Sigmoid colon (tissue), 7 donors: ENCODE results near the gene FNIP2. TPM values are rescaled to one million over a fixed set of nuclear protein-coding genes. Genes with fewer than 3 reads are reported as not detected.
"Not testable (repeated sequence)": the region's sequence is repeated elsewhere in the genome, so short reads cannot be mapped to it uniquely, and the experiment has no call there.

Experiments used
- DNase-seq: peaks from one replicate; pipeline ENCODE4 v3.0.0-alpha.2; 2019
- H3K27ac ChIP-seq, 4 donors: fragments of 200-600 bp; sonication (generic); one replicate each; pipeline ENCODE4 v1.5.1; 2016 to 2019; ENCODE audit warnings: mild to moderate bottlenecking in 1 of 4
- H3K27me3 ChIP-seq, 3 donors: fragments of 200-600 bp; sonication (generic); one replicate each; pipeline ENCODE4 v1.5.1; 2019; ENCODE audit warnings: mild to moderate bottlenecking in 1 of 3
- H3K36me3 ChIP-seq, 4 donors: fragments of 200-600 bp; sonication (generic); one replicate each; pipeline ENCODE4 v1.5.1; 2016 to 2019
- H3K4me1 ChIP-seq, 4 donors: fragments of 200-600 bp; sonication (generic); one replicate each; pipeline ENCODE4 v1.5.1; 2017 to 2019
- H3K4me3 ChIP-seq, 4 donors: fragments of 200-600 bp; sonication (generic); one replicate each; pipeline ENCODE4 v1.5.1; 2017 to 2019; ENCODE audit warnings: mild to moderate bottlenecking in 2 of 4, moderate library complexity in 1 of 4
- H3K9me3 ChIP-seq, 4 donors: fragments of 200-600 bp in 3 of 4; sonication (generic) in 3 of 4; one replicate each; pipeline versions ENCODE4 v1.5.1 to v1.6.1; 2013 to 2019
- EP300 ChIP-seq, 4 donors: sonication (generic); formaldehyde crosslinking; IDR thresholded peaks; one replicate each; pipeline ENCODE4 v1.6.1; 2017; ENCODE audit warnings: antibody characterized with exemption in 4 of 4
- POLR2A ChIP-seq, 2 donors: fragments of 450-650 bp; IDR thresholded peaks; one replicate each; pipeline ENCODE4 v1.6.1; 2016; ENCODE audit warnings: antibody characterized with exemption in 2 of 2, mild to moderate bottlenecking in 2 of 2, moderate library complexity in 2 of 2
- POLR2AphosphoS5 ChIP-seq, 4 donors: sonication (generic); formaldehyde crosslinking; IDR thresholded peaks; one replicate each; pipeline ENCODE4 v1.6.1; 2017; ENCODE audit warnings: antibody characterized with exemption in 4 of 4
- WGBS, 2 donors: extraction: QIAGEN DNeasy Blood & Tissue Kit; methylation state at CpG; one replicate each; pipeline ENCODE4 v1.1.7; 2013; 5-methylcytosine and 5-hydroxymethylcytosine counted together
- intact Hi-C: fragments of 100-400 bp; cut with DNase I; formaldehyde crosslinking; loops from one replicate; pipeline ENCODE4 v1.15.1; 2023
- polyA plus RNA-seq, 3 donors: library from polyadenylated mRNA; stranded (reverse); fragments of 200-250 nt; gene quantifications; one replicate each; pipeline ENCODE4 v1.2.3, GENCODE V29; 2013
- total RNA-seq, 4 donors: library from RNA; depleted of rRNA; stranded (reverse); fragments of >200 nt; gene quantifications; one replicate each; pipeline ENCODE4 v1.1.0, GENCODE V29; 2016
- TF ChIP-seq, protein P1 (sequence below), 4 experiments: fragments of 450-650 bp in 3 of 4; fragments of 200-600 bp in 1 of 4; IDR thresholded peaks; one replicate each; pipeline ENCODE4 v1.5.1; 2016 to 2019; ENCODE audit warnings: antibody characterized with exemption in 4 of 4, mild to moderate bottlenecking in 3 of 4, moderate library complexity in 2 of 4
- donor health status: healthy with polysubstance abuse.
- donor health status: Bipolar disorder and iron deficiency.
- donor health status: healthy.

The FNIP2 gene
- total and polyA plus RNA-seq, 7 donors, result 14.4 to 38.9 (median 35.2) TPM

DNA sequence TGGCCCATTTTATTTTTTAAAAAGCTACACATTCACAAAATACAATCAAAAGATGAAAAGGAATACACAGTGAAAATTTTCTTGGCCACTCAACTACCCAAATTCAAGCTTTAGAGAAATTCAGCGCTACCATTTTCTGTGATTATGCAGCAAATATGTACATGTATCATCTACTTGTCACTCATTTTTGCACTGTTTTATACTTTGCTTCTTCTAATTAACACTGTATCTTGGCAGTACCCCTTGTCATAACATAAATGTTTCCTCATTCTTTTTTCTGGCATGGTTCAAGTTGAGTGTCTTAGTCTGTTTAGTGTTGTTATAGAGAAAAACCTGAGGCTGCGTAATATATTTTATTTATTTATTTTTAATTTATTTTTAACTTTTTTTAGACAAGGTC is 30.0 kb upstream of the FNIP2 start:
- Histone ChIP-seq H3K36me3 (no peaks in the 10 kb centered on the region), H3K27me3 (no peaks in the 10 kb centered on the region), H3K4me1 (no peaks in the 10 kb centered on the region), H3K4me3 (no peak overlapping the region), H3K27ac (no peak overlapping the region), H3K9me3 (no peaks in the 10 kb centered on the region)
- 93 to 99% methylated on average over 2 of the region's 2 CpGs for WGBS, 2 donors
- no peak for TF ChIP-seq POLR2AphosphoS5 (IDR thresholded peaks at IDR 0.05)
- TF ChIP-seq EP300 (IDR thresholded peaks at IDR 0.05), result no peak
- TF ChIP-seq, protein P1, sequence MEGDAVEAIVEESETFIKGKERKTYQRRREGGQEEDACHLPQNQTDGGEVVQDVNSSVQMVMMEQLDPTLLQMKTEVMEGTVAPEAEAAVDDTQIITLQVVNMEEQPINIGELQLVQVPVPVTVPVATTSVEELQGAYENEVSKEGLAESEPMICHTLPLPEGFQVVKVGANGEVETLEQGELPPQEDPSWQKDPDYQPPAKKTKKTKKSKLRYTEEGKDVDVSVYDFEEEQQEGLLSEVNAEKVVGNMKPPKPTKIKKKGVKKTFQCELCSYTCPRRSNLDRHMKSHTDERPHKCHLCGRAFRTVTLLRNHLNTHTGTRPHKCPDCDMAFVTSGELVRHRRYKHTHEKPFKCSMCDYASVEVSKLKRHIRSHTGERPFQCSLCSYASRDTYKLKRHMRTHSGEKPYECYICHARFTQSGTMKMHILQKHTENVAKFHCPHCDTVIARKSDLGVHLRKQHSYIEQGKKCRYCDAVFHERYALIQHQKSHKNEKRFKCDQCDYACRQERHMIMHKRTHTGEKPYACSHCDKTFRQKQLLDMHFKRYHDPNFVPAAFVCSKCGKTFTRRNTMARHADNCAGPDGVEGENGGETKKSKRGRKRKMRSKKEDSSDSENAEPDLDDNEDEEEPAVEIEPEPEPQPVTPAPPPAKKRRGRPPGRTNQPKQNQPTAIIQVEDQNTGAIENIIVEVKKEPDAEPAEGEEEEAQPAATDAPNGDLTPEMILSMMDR (IDR thresholded peaks at IDR 0.05), result no peak
- TF ChIP-seq POLR2A (IDR thresholded peaks at IDR 0.05), result no peak
- intact Hi-C loops, result no loop called here
- DNase-seq, result no peak

DNA sequence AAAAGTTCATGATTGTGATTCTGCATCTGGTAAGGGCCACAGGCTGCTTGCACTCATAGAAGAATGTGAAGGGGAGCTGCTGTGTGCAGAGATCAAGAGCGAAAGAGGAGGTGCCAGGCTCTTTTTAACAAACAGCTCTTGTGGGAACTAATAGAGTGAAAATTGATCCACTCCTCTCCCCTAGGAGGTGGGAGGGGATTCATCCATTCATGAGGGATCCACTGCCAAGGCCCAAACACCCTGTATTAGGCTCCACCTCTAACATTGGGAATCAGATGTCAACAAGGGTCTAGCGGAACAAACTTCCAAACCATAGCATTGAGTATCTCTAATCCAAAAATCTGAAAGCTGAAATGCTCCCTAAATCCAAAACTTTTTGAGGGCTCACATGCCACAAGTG is 29.2 kb upstream of the FNIP2 start:
- DNase-seq, result no peak
- TF ChIP-seq EP300 (IDR thresholded peaks at IDR 0.05) (no peak), POLR2A (IDR thresholded peaks at IDR 0.05) (no peak), POLR2AphosphoS5 (IDR thresholded peaks at IDR 0.05) (no peak)
- TF ChIP-seq, protein P1 (IDR thresholded peaks at IDR 0.05), result no peak
- Histone ChIP-seq H3K4me1 (no peaks in the 10 kb centered on the region), H3K36me3 (no peaks in the 10 kb centered on the region), H3K4me3 (no peak overlapping the region), H3K27ac (no peak overlapping the region), H3K27me3 (no peaks in the 10 kb centered on the region), H3K9me3 (no peaks in the 10 kb centered on the region)
- 95 to 98% methylated on average over 2 of the region's 2 CpGs for WGBS, 2 donors
- intact Hi-C loops, result no loop called here

DNA sequence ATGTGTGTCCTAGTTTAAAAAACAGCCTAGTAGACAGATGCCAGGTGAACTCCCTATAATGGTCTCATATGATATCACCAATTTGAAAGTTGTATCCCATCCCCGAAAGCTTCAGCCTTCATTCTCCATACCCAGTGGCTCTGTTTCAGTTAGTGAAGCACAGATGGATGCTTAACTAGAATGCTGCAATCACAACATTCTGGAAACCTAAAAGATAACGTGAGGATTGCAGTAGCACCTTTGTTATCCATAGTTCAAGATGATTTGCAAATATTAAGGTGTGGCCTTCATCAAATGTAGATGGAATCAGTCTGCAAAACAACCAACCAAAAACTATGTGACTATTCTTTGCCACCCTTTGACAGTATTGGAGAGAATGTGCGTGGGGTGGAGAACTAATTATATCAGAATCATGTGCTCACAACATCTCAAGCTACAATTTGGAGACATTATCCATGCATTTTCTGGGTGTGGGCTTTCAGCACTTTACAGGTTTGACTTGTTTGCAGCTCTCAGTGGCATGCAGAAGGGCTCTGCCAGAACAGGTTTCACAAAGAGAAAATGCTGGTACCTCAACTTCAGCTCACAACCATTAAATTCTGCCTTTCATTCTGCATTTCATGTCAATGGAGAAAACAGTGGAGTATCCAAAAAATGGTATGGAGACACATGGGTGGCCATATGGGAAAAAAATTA is 27.4 kb upstream of the FNIP2 start:
- Histone ChIP-seq H3K27ac (no peak overlapping the region), H3K36me3 (no peaks in the 10 kb centered on the region), H3K27me3 (no peaks in the 10 kb centered on the region), H3K9me3 (no peaks in the 10 kb centered on the region), H3K4me1 (no peaks in the 10 kb centered on the region), H3K4me3 (no peak overlapping the region)
- 78 to 84% methylated on average over 3 of the region's 3 CpGs for WGBS, 2 donors
- no peak for DNase-seq
- no peak for TF ChIP-seq POLR2AphosphoS5 (IDR thresholded peaks at IDR 0.05)
- no peak for TF ChIP-seq POLR2A (IDR thresholded peaks at IDR 0.05)
- TF ChIP-seq, protein P1 (IDR thresholded peaks at IDR 0.05), result no peak
- no peak for TF ChIP-seq EP300 (IDR thresholded peaks at IDR 0.05)
- intact Hi-C loops, result no loop called here

DNA sequence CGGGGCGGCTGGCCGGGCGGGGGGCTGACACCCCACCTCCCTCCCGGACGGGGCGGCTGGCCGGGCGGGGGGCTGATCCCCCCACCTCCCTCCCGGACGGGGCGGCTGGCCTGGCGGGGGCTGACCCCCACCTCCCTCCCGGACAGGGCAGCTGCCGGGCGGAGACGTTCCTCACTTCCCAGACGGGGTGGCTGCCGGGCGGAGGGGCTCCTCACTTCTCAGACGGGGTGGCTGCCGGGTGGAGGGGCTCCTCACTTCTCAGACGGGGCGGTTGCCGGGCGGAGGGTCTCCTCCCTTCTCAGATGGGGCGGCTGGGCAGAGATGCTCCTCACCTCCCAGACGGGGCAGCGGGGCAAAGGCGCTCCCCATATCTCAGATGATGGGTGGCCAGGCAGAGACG is 22.3 kb upstream of the FNIP2 start:
- intact Hi-C loops, H3K4me3 ChIP-seq, H3K27ac ChIP-seq, H3K36me3 ChIP-seq, DNase-seq, H3K27me3 ChIP-seq, H3K9me3 ChIP-seq: not testable (repeated sequence)
- 97 to 98% methylated on average over 31 of the region's 31 CpGs for WGBS, 2 donors
- peaks cover 0 to 12% (median 3%) of the 10 kb centered on the region in 4 donors for H3K4me1 ChIP-seq

DNA sequence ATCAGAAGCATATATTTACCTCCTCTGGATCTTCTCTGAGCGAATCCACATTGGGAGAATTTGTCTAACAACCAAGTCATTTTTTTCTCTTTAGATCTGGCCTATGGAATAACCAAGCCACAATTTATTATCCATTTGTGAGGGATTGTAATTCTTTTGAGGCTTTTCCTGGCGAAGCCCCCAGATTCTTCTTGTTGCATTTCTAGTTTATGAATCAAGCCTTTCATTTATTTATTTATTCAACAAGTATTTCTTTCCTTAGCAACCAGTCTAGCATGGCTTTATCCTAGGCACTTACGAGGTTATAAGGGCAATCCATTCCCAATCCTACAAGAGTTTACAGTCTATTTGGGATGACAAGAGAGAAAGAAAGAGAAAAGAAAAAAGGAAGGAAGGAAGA is 18.4 kb upstream of the FNIP2 start:
- TF ChIP-seq POLR2AphosphoS5 (IDR thresholded peaks at IDR 0.05) (no peak), POLR2A (IDR thresholded peaks at IDR 0.05) (no peak), EP300 (IDR thresholded peaks at IDR 0.05) (no peak)
- TF ChIP-seq, protein P1 (IDR thresholded peaks at IDR 0.05), result no peak
- H3K4me1 ChIP-seq, result peaks cover 0 to 22% (median 3%) of the 10 kb centered on the region in 4 donors
- no peaks in the 10 kb centered on the region for H3K9me3 ChIP-seq
- no peak overlapping the region for H3K4me3 ChIP-seq
- peak overlapping the region in 2 of 4 donors; percentile 36 to 48 for H3K27ac ChIP-seq
- H3K27me3 ChIP-seq, result no peaks in the 10 kb centered on the region
- H3K36me3 ChIP-seq, result no peaks in the 10 kb centered on the region
- whole genome bisulfite sequencing, 2 donors, result 75 to 79% methylated on average over 3 of the region's 3 CpGs
- DNase-seq, result no peak
- intact Hi-C loops, result no loop called here
